CD14-positive monocyte (primary cell): Measurements from ENCODE around the gene ZFPM1. TPM values are rescaled to one million over a fixed set of nuclear protein-coding genes. Genes with fewer than 3 reads are reported as not detected.

ENCODE experiments used
- DNase-seq, 3 donors: peaks; one replicate each; pipeline ENCODE4 v3.0.0-alpha.2; 2011 to 2022
- H2AFZ ChIP-seq: 2 replicates; pipeline ENCODE4 v1.6.0; 2012; ENCODE audit warnings: mild to moderate bottlenecking, low read depth, low read length, inconsistent platforms; ENCODE audit not compliant: insufficient read depth, poor library complexity, severe bottlenecking
- H3K27ac ChIP-seq, 2 donors: 1 replicate in 1 of 2; 2 replicates in 1 of 2; pipeline ENCODE4 v1.5.1; 2012 to 2013; ENCODE audit warnings: low read length in 2 of 2, control low read depth in 1 of 2, inconsistent platforms in 1 of 2, low read depth in 1 of 2, mild to moderate bottlenecking in 1 of 2
- H3K27me3 ChIP-seq, 2 donors: one replicate each; pipeline versions ENCODE4 v1.6.0 to v1.6.1; 2011 to 2013; ENCODE audit warnings: low read length in 2 of 2; ENCODE audit not compliant: control insufficient read depth in 2 of 2, insufficient read depth in 2 of 2
- H3K36me3 ChIP-seq, 2 donors: replicated peaks in 1 of 2; 1 replicate in 1 of 2; 2 replicates in 1 of 2; pipeline versions ENCODE4 v1.5.1 to v1.6.1; 2012 to 2013; ENCODE audit warnings: low read length in 2 of 2, control low read depth in 1 of 2, inconsistent platforms in 1 of 2, mild to moderate bottlenecking in 1 of 2; ENCODE audit not compliant: insufficient read depth in 2 of 2, control insufficient read depth in 1 of 2
- H3K4me1 ChIP-seq, 2 donors: 1 replicate in 1 of 2; 2 replicates in 1 of 2; pipeline versions ENCODE4 v1.5.1 to v1.6.1; 2012 to 2013; ENCODE audit warnings: low read length in 2 of 2, control low read depth in 1 of 2, inconsistent platforms in 1 of 2, mild to moderate bottlenecking in 1 of 2, moderate library complexity in 1 of 2; ENCODE audit not compliant: insufficient read depth in 2 of 2, control insufficient read depth in 1 of 2
- H3K4me2 ChIP-seq: replicated peaks from 2 replicates; pipeline ENCODE3; 2012; ENCODE audit warnings: low read length, moderate library complexity, mild to moderate bottlenecking; ENCODE audit not compliant: poor library complexity, severe bottlenecking; ENCODE audit errors: extremely low read depth
- H3K4me3 ChIP-seq, 3 experiments: fragments of 200-600 bp in 1 of 3; sonication (generic) in 1 of 3; replicated peaks in 1 of 3; 1 replicate in 2 of 3; 2 replicates in 1 of 3; pipeline ENCODE4 v1.5.1; 2011 to 2013; ENCODE audit warnings: low read length in 3 of 3, mild to moderate bottlenecking in 3 of 3, control low read depth in 2 of 3, low read depth in 2 of 3, inconsistent platforms in 1 of 3, moderate library complexity in 1 of 3
- H3K79me2 ChIP-seq: 2 replicates; pipeline ENCODE4 v1.6.0; 2012; ENCODE audit warnings: mild to moderate bottlenecking, control low read depth, inconsistent platforms, low read length, moderate library complexity; ENCODE audit not compliant: insufficient read depth
- H3K9ac ChIP-seq: 2 replicates; pipeline ENCODE4 v1.6.0; 2017; ENCODE audit warnings: low read length, mild to moderate bottlenecking; ENCODE audit not compliant: insufficient read depth, poor library complexity, severe bottlenecking
- H3K9me3 ChIP-seq, 2 donors: replicated peaks in 1 of 2; 1 replicate in 1 of 2; 2 replicates in 1 of 2; pipeline versions ENCODE4 v1.5.1 to v1.6.1; 2012 to 2013; ENCODE audit warnings: low read length in 2 of 2, control low read depth in 1 of 2; ENCODE audit not compliant: control insufficient read depth in 1 of 2, insufficient read depth in 1 of 2
- H4K20me1 ChIP-seq: 2 replicates; pipeline ENCODE4 v1.6.0; 2012; ENCODE audit warnings: mild to moderate bottlenecking, low read length, control low read depth, moderate library complexity; ENCODE audit not compliant: insufficient read depth
- H3K27ac Mint-ChIP-seq, 7 donors: one replicate each; pipeline ENCODE4 v1.8.0; 2020; ENCODE audit warnings: mild to moderate bottlenecking in 7 of 7, mixed read lengths in 7 of 7, moderate library complexity in 6 of 7, inconsistent platforms in 2 of 7
- H3K27me3 Mint-ChIP-seq, 3 donors: one replicate each; pipeline ENCODE4 v1.8.0; 2021 to 2022; ENCODE audit warnings: low read depth in 3 of 3, mild to moderate bottlenecking in 3 of 3, mixed read lengths in 3 of 3, moderate library complexity in 3 of 3, inconsistent platforms in 1 of 3
- H3K36me3 Mint-ChIP-seq, 2 donors: one replicate each; pipeline ENCODE4 v1.8.0; 2020; ENCODE audit warnings: mixed read lengths in 2 of 2, inconsistent platforms in 1 of 2, mild to moderate bottlenecking in 1 of 2
- H3K4me1 Mint-ChIP-seq: one replicate; pipeline ENCODE4 v1.8.0; 2020; ENCODE audit warnings: mild to moderate bottlenecking, mixed read lengths
- H3K4me3 Mint-ChIP-seq, 2 donors: one replicate each; pipeline ENCODE4 v1.8.0; 2020; ENCODE audit warnings: mild to moderate bottlenecking in 2 of 2, mixed read lengths in 2 of 2, moderate library complexity in 1 of 2
- H3K9me3 Mint-ChIP-seq, 7 donors: one replicate each; pipeline ENCODE4 v1.8.0; 2020 to 2022; ENCODE audit warnings: mixed read lengths in 7 of 7, mild to moderate bottlenecking in 6 of 7, moderate library complexity in 6 of 7, inconsistent platforms in 2 of 7
- CTCF ChIP-seq: fragments of 200-600 bp; IDR thresholded peaks from one replicate; pipeline ENCODE4 v1.8.0; 2022; ENCODE audit warnings: antibody characterized with exemption, mild to moderate bottlenecking
- WGBS: methylation state at CpG from one replicate; pipeline ENCODE4 v1.1.5; 2013; ENCODE audit warnings: missing lambda C conversion rate; ENCODE audit not compliant: insufficient coverage; 5-methylcytosine and 5-hydroxymethylcytosine counted together
- intact Hi-C, 2 donors: fragments of 100-400 bp; cut with micrococcal nuclease; formaldehyde crosslinking; loops; one replicate each; pipeline versions ENCODE4 v1.15.0 to v1.15.1; 2023
- polyA plus RNA-seq, 3 donors: library from polyadenylated mRNA; depleted of rRNA in 1 of 3; unstranded in 2 of 3; stranded (reverse) in 1 of 3; fragments of 300-500 nt in 2 of 3; fragments of >200 nt in 1 of 3; fragmentation: Illumina TruSeq in 2 of 3; gene quantifications; 1 replicate in 2 of 3; 2 replicates in 1 of 3; pipeline ENCODE4 v1.2.3, GENCODE V29; 2012 to 2021

ZFPM1 gene
- polyA plus RNA-seq, 3 donors: 0.04 to 0.19 (median 0.12) TPM

DNA sequence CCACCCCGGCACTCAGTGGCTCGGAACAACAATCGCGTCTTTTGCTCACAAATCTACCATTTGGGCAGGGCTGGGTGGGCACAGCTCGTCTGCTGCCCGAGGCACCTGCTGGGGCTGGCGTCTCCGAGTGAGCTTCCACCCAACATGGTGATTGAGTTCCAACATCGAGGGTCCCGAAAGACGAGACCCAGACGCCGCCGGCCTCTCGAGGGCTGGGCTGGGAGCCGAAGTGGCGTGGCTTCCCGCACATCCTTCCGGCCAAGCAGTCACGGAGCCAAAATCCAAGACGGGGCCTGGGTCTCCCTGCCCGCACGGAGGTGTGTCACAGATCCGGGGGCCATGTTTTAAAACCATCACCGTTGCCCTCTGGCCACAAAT is 7.5 kb upstream of the ZFPM1 start:
- no peak for TF ChIP-seq CTCF
- peak overlapping the region in 1 of 2 donors; percentile 7 for H3K4me3 Mint-ChIP-seq
- no peaks in the 10 kb centered on the region for H3K79me2 ChIP-seq
- H4K20me1 ChIP-seq: no peaks in the 10 kb centered on the region
- no peak for DNase-seq
- H3K9ac ChIP-seq: no peak overlapping the region
- no peaks in the 10 kb centered on the region for H3K36me3 ChIP-seq
- peaks cover 19% of the 10 kb centered on the region for H3K4me1 Mint-ChIP-seq
- intact Hi-C loops: no loop called here
- no peak overlapping the region for H2AFZ ChIP-seq
- H3K4me2 ChIP-seq: no peak overlapping the region
- peaks cover 0 to 2% (median 0%) of the 10 kb centered on the region in 7 donors for H3K9me3 Mint-ChIP-seq
- no peak overlapping the region for H3K27ac Mint-ChIP-seq
- no peaks in the 10 kb centered on the region for H3K9me3 ChIP-seq
- peaks cover 16 to 38% (median 18%) of the 10 kb centered on the region in 3 donors for H3K27me3 Mint-ChIP-seq
- peaks cover 0 to 9% of the 10 kb centered on the region in 2 donors for H3K27me3 ChIP-seq
- WGBS: 93% methylated on average over 25 of the region's 25 CpGs
- no peaks in the 10 kb centered on the region for H3K36me3 Mint-ChIP-seq
- H3K27ac ChIP-seq: no peak overlapping the region
- H3K4me3 ChIP-seq: no peak overlapping the region
- peaks cover 13 to 18% of the 10 kb centered on the region in 2 donors for H3K4me1 ChIP-seq

GRCh38 chr16:88446061-88446460 is 7.0 kb upstream of the ZFPM1 start:
- no peak for TF ChIP-seq CTCF
- no peak overlapping the region for H3K27ac Mint-ChIP-seq
- no peak overlapping the region for H3K27ac ChIP-seq
- H3K4me1 Mint-ChIP-seq: peaks cover 19% of the 10 kb centered on the region
- DNase-seq: no peak
- no peak overlapping the region for H2AFZ ChIP-seq
- no peaks in the 10 kb centered on the region for H3K79me2 ChIP-seq
- H3K27me3 Mint-ChIP-seq: peaks cover 17 to 43% (median 21%) of the 10 kb centered on the region in 3 donors
- no peaks in the 10 kb centered on the region for H3K36me3 ChIP-seq
- H3K4me3 ChIP-seq: no peak overlapping the region
- H3K27me3 ChIP-seq: peaks cover 0 to 14% of the 10 kb centered on the region in 2 donors
- H3K4me1 ChIP-seq: peaks cover 13 to 18% of the 10 kb centered on the region in 2 donors
- H3K4me3 Mint-ChIP-seq: peak overlapping the region in 1 of 2 donors; percentile 7
- no peaks in the 10 kb centered on the region for H3K36me3 Mint-ChIP-seq
- 96% methylated on average over 25 of the region's 25 CpGs for WGBS
- H3K9me3 ChIP-seq: no peaks in the 10 kb centered on the region
- no peak overlapping the region for H3K9ac ChIP-seq
- H4K20me1 ChIP-seq: no peaks in the 10 kb centered on the region
- no peak overlapping the region for H3K4me2 ChIP-seq
- intact Hi-C loops: no loop called here
- peaks cover 0 to 2% (median 0%) of the 10 kb centered on the region in 7 donors for H3K9me3 Mint-ChIP-seq
